Naive thymus-derived CD4-positive, alpha-beta T cell (primary cell): Measurements from ENCODE around the gene ETV3. TPM values are rescaled to one million over a fixed set of nuclear protein-coding genes. Genes with fewer than 3 reads are reported as not detected.
A peak's percentile ranks its signal among the peaks of the same experiment; 100 is the strongest.

Experiments
- ATAC-seq: fragments of 150-1000 bp; cut with Tn5 transposase; 2 replicates; pipeline ENCODE4 v1.10.0; 2021; ENCODE audit warnings: mild to moderate bottlenecking, moderate library complexity
- CTCF ChIA-PET: fragments of 350-600 bp; sonication (Branson Sonifier 250); formaldehyde crosslinking; loops from one replicate; lab custom pipeline; 2021; ENCODE audit warnings: antibody characterized with exemption; lab: Charles Lee
- POLR2A ChIA-PET: fragments of 350-600 bp; sonication (Branson Sonifier 250); formaldehyde crosslinking; loops from one replicate; lab custom pipeline; 2021; ENCODE audit warnings: antibody characterized with exemption, inconsistent platforms; lab: Charles Lee
- DNase-seq, 9 donors: peaks; one replicate each; pipeline versions ENCODE4 v3.0.0 to v3.0.0-alpha.2; 2020 to 2022; ENCODE audit warnings: mixed read lengths in 1 of 9
- H3K27ac ChIP-seq: one replicate; pipeline ENCODE4 v1.7.0; 2013; ENCODE audit warnings: mild to moderate bottlenecking, low read depth, low read length, moderate library complexity
- H3K27me3 ChIP-seq, 2 donors: one replicate each; pipeline ENCODE4 v1.7.0; 2013; ENCODE audit warnings: low read length in 2 of 2, mild to moderate bottlenecking in 2 of 2, moderate library complexity in 2 of 2; ENCODE audit not compliant: control insufficient read depth in 2 of 2, insufficient read depth in 2 of 2
- H3K36me3 ChIP-seq, 3 experiments: 1 replicate in 2 of 3; 2 replicates in 1 of 3; pipeline ENCODE4 v1.7.0; 2013; ENCODE audit warnings: low read length in 3 of 3, mild to moderate bottlenecking in 3 of 3, moderate library complexity in 1 of 3; ENCODE audit not compliant: insufficient read depth in 3 of 3, control insufficient read depth in 2 of 3
- H3K4me1 ChIP-seq, 2 donors: one replicate each; pipeline ENCODE4 v1.7.0; 2013; ENCODE audit warnings: low read length in 2 of 2, mild to moderate bottlenecking in 2 of 2, moderate library complexity in 1 of 2; ENCODE audit not compliant: control insufficient read depth in 2 of 2, insufficient read depth in 2 of 2
- H3K4me3 ChIP-seq: 2 replicates; pipeline ENCODE4 v1.7.0; 2013; ENCODE audit warnings: mild to moderate bottlenecking, low read length
- H3K9me3 ChIP-seq, 3 experiments: 1 replicate in 2 of 3; 2 replicates in 1 of 3; pipeline ENCODE4 v1.7.0; 2013; ENCODE audit warnings: low read length in 3 of 3; ENCODE audit not compliant: control insufficient read depth in 2 of 3
- H3K27ac Mint-ChIP-seq, 9 donors: one replicate each; pipeline ENCODE4 v1.8.0; 2020 to 2022; ENCODE audit warnings: mixed read lengths in 9 of 9, mild to moderate bottlenecking in 8 of 9, moderate library complexity in 5 of 9, inconsistent platforms in 2 of 9
- H3K27me3 Mint-ChIP-seq, 5 donors: one replicate each; pipeline ENCODE4 v1.8.0; 2021 to 2022; ENCODE audit warnings: mixed read lengths in 5 of 5, mild to moderate bottlenecking in 1 of 5
- H3K36me3 Mint-ChIP-seq, 5 donors: one replicate each; pipeline ENCODE4 v1.8.0; 2020 to 2022; ENCODE audit warnings: mixed read lengths in 5 of 5, mild to moderate bottlenecking in 3 of 5, inconsistent platforms in 1 of 5
- H3K4me1 Mint-ChIP-seq, 7 donors: one replicate each; pipeline ENCODE4 v1.8.0; 2020 to 2022; ENCODE audit warnings: mixed read lengths in 7 of 7, mild to moderate bottlenecking in 3 of 7, inconsistent platforms in 1 of 7
- H3K4me3 Mint-ChIP-seq, 10 donors: one replicate each; pipeline ENCODE4 v1.8.0; 2020 to 2022; ENCODE audit warnings: mild to moderate bottlenecking in 10 of 10, mixed read lengths in 10 of 10, moderate library complexity in 6 of 10, inconsistent platforms in 2 of 10
- H3K9me3 Mint-ChIP-seq, 11 donors: one replicate each; pipeline ENCODE4 v1.8.0; 2020 to 2022; ENCODE audit warnings: mixed read lengths in 11 of 11, mild to moderate bottlenecking in 4 of 11, inconsistent platforms in 1 of 11, moderate library complexity in 1 of 11
- intact Hi-C, 2 donors: fragments of 100-400 bp; cut with micrococcal nuclease; formaldehyde crosslinking; loops; one replicate each; pipeline ENCODE4 v1.15.1; 2023
- polyA plus RNA-seq, 2 donors: library from polyadenylated mRNA; unstranded; fragments of 300-500 nt; fragmentation: Illumina TruSeq; gene quantifications; one replicate each; pipeline ENCODE4 v1.2.3, GENCODE V29; 2021
- total RNA-seq, 6 experiments: library from RNA in 5 of 6; stranded (reverse) in 5 of 6; gene quantifications; 1 replicate in 5 of 6; 2 replicates in 1 of 6; pipeline ENCODE4 v1.2.3 and lab custom pipeline; 2021 to 2026

The ETV3 gene
- total and polyA plus RNA-seq, 7 experiments from 2014 or later: 4.5 to 72.4 (median 32.1) TPM

DNA sequence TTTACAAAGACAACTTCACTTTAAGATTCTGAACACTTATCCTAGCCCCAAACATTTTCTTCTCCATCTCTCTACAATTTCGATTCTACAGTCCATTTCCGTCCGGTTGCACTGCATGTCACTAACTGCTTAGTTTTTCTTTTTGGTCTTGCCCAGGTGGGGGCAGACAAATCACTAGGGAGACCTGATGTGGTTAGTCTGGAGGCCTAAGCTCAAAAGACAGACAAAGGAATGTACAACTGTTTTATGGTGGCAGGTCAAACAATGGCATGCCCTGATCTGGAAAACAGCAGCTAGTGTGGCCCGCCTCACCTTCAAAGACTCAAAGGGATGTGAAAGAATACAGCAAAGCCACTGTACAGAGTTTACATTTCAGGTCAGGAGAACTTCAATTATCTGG, 3.8 kb downstream of the ETV3 start:
- Histone ChIP-seq H3K27me3 (no peaks in the 10 kb centered on the region), H3K9me3 (no peaks in the 10 kb centered on the region), H3K4me1 (peaks cover 57 to 62% of the 10 kb centered on the region in 2 donors), H3K36me3 (peaks cover 13 to 52% (median 25%) of the 10 kb centered on the region in 3 experiments), H3K4me3 (no peak overlapping the region), H3K27ac (peak overlapping the region; percentile 24)
- peaks cover 57 to 87% (median 76%) of the 10 kb centered on the region in 7 donors for H3K4me1 Mint-ChIP-seq
- no peaks in the 10 kb centered on the region for H3K9me3 Mint-ChIP-seq
- intact Hi-C loops: loop anchor here in 1 of 2 donors (10.0 kb wide), 2 partner anchors 170 to 390 kb away; partner anchors contain the start of gene MRPL24
- peak overlapping the region in 8 of 9 donors; percentile 22 to 89 (median 52) for H3K27ac Mint-ChIP-seq
- ATAC-seq (no peak), DNase-seq (no peak)
- ChIA-PET POLR2A (interaction anchor here (0.6 to 1.7 kb wide), 3 partner anchors 10 to 44 kb away, joined by 3 to 5 read pairs (median 4); no protein-coding TSS in a partner anchor), CTCF (interaction anchor here (1.3 to 8.0 kb wide), 3 partner anchors 22 to 46 kb away, joined by 3 to 37 read pairs (median 7); no protein-coding TSS in a partner anchor)
- H3K27me3 Mint-ChIP-seq: no peaks in the 10 kb centered on the region
- H3K4me3 Mint-ChIP-seq: peak overlapping the region in 9 of 10 donors; percentile 3 to 97 (median 21)
- peaks cover 4 to 59% (median 23%) of the 10 kb centered on the region in 5 donors for H3K36me3 Mint-ChIP-seq

DNA sequence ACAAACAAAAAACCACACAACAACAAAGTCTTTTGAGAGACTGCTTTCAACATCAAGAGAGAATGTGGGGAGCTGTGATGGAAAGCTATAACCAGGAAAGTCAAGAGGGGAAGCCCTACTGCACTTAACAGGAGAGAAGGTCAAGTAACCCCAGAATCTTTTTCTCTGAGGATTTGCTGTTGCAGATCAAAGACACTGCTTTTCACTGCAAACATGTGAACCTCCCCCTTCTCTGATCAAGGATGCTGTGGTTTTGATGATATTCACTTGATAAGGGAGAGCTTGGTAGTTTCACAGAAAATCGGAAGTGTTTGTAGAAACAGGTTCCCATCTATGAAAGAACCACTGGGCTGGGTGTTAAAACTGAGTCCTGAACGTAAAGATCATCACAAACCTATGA, 4.8 kb downstream of the ETV3 start:
- Histone ChIP-seq H3K4me3 (peak overlapping the region; percentile 19), H3K9me3 (no peaks in the 10 kb centered on the region), H3K36me3 (peaks cover 14 to 52% (median 25%) of the 10 kb centered on the region in 3 experiments), H3K4me1 (peaks cover 52 to 54% of the 10 kb centered on the region in 2 donors), H3K27ac (peak overlapping the region; percentile 18), H3K27me3 (no peaks in the 10 kb centered on the region)
- ATAC-seq (peak; percentile 48), DNase-seq (peak in 7 of 9 donors; percentile 59 to 76 (median 69))
- CTCF ChIA-PET: interaction anchor here (1.2 to 8.0 kb wide), 2 partner anchors 23 to 43 kb away, joined by 4 to 37 read pairs; no protein-coding TSS in a partner anchor
- no peaks in the 10 kb centered on the region for H3K9me3 Mint-ChIP-seq
- POLR2A ChIA-PET: interaction anchor here (1.6 kb wide), 1 partner anchor 23 kb away, joined by 5 read pairs; no protein-coding TSS in a partner anchor
- no peaks in the 10 kb centered on the region for H3K27me3 Mint-ChIP-seq
- H3K36me3 Mint-ChIP-seq: peaks cover 4 to 62% (median 25%) of the 10 kb centered on the region in 5 donors
- intact Hi-C loops: loop anchor here in 1 of 2 donors (2.0 to 10.0 kb wide), 3 partner anchors 13 to 389 kb away; partner anchors contain the start of gene MRPL24
- peak overlapping the region; percentile 12 to 97 (median 70) for H3K4me3 Mint-ChIP-seq
- peak overlapping the region; percentile 37 to 89 (median 70) for H3K27ac Mint-ChIP-seq
- H3K4me1 Mint-ChIP-seq: peaks cover 53 to 82% (median 69%) of the 10 kb centered on the region in 7 donors

DNA sequence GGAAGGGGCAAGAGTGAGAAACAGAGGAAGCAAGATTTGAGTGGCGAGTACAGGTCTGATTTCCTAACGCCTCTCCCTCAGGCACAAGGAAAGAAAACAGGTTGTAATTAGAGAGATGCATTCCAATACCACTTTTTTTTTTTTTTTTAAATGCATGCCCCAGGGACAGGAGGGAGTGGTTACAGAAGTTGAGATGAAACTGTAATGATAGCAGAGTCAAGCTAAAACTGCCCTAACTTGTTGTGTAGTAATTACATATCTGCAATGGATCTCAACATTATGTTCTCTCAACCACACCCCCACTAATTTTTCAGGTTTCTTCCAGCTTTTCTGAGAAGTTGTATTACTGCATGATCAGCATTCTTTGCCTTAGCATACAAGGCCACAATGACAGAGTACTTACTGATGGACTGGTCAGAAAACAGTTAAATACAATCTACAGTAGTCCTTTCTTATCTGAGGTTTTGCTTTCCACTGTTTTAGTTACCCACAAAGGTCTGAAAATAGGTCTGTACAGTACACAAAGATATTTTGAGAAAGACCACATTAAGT, 5.5 kb downstream of the ETV3 start:
- H3K36me3 ChIP-seq: peaks cover 17 to 54% (median 31%) of the 10 kb centered on the region in 3 experiments
- ChIA-PET POLR2A (no interaction called here), CTCF (interaction anchor here (8.0 kb wide), 1 partner anchor 24 kb away, joined by 37 read pairs; no protein-coding TSS in a partner anchor)
- no peak for DNase-seq
- peaks cover 52 to 54% of the 10 kb centered on the region in 2 donors for H3K4me1 ChIP-seq
- Mint-ChIP-seq H3K36me3 (peaks cover 10 to 67% (median 33%) of the 10 kb centered on the region in 5 donors), H3K4me3 (peak overlapping the region in 8 of 10 donors; percentile 29 to 97 (median 61)), H3K27me3 (no peaks in the 10 kb centered on the region), H3K27ac (peak overlapping the region in 7 of 9 donors; percentile 37 to 64 (median 55)), H3K4me1 (peaks cover 53 to 87% (median 76%) of the 10 kb centered on the region in 7 donors), H3K9me3 (no peaks in the 10 kb centered on the region)
- H3K27ac ChIP-seq: peak overlapping the region; percentile 18
- no peaks in the 10 kb centered on the region for H3K9me3 ChIP-seq
- no peaks in the 10 kb centered on the region for H3K27me3 ChIP-seq
- no peak for ATAC-seq
- intact Hi-C loops: loop anchor here in 1 of 2 donors (2.0 to 10.0 kb wide), 3 partner anchors 14 to 388 kb away; partner anchors contain the start of gene MRPL24
- no peak overlapping the region for H3K4me3 ChIP-seq

DNA sequence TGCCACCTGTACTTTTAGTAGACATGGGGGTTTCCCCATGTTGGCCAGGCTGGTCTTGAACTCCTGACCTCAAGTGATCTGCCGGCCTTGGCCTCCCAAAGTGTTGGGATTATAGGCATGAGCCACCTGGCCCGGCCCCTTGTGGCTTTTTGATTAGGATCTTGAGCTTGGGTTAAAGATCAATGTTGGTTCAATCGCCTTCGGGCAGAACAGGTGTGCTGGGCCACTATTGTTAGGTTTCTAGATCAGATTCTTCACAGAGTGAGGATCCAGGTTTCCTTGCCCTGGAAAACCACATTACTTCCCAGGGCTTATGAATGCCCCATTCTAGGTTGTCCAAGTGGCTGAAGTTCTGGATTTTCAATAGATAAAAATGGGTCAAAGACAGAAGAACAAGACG, 6.1 kb downstream of the ETV3 start:
- CTCF ChIA-PET: no interaction called here
- H3K4me1 ChIP-seq: peaks cover 50% of the 10 kb centered on the region in 2 donors

DNA sequence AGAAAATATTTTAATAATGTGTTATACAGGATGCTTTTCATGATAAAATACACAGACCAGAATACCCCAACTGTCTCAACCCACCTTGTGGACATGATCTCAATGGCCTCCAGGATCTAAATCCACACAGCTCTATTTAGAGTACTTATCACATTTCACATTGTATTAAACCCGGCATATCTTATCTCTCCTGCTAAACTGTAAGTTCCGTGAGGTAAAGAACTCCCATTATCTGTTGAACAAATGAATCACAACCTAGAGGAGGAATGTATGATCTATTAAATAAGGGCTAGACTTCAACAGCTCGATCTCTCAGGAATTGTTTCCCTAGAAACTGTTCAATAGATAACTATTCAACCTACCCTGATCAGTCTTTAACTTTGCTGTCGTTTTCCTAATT, 6.9 kb downstream of the ETV3 start:
- POLR2A ChIA-PET: no interaction called here
- Histone ChIP-seq H3K27me3 (no peaks in the 10 kb centered on the region), H3K36me3 (peaks cover 17 to 63% (median 31%) of the 10 kb centered on the region in 3 experiments), H3K27ac (no peak overlapping the region), H3K4me1 (peaks cover 42% of the 10 kb centered on the region in 2 donors), H3K9me3 (no peaks in the 10 kb centered on the region), H3K4me3 (no peak overlapping the region)
- H3K4me3 Mint-ChIP-seq: peak overlapping the region in 2 of 10 donors; percentile 15 to 60
- CTCF ChIA-PET: no interaction called here
- peaks cover 10 to 61% (median 34%) of the 10 kb centered on the region in 5 donors for H3K36me3 Mint-ChIP-seq
- no peak for ATAC-seq
- H3K4me1 Mint-ChIP-seq: peaks cover 42 to 81% (median 66%) of the 10 kb centered on the region in 7 donors
- no peaks in the 10 kb centered on the region for H3K27me3 Mint-ChIP-seq
- no peak for DNase-seq
- no peaks in the 10 kb centered on the region for H3K9me3 Mint-ChIP-seq
- intact Hi-C loops: loop anchor here in 1 of 2 donors (10.0 kb wide), 2 partner anchors 166 to 386 kb away; partner anchors contain the start of gene MRPL24
- H3K27ac Mint-ChIP-seq: peak overlapping the region in 4 of 9 donors; percentile 5 to 34 (median 26)

More for the DNA sequence above, 6.1 kb downstream of the ETV3 start:
- H3K9me3 Mint-ChIP-seq: no peaks in the 10 kb centered on the region
- intact Hi-C loops: loop anchor here in 1 of 2 donors (2.0 to 10.0 kb wide), 3 partner anchors 15 to 387 kb away; partner anchors contain the start of gene MRPL24
- no peaks in the 10 kb centered on the region for H3K27me3 ChIP-seq
- H3K9me3 ChIP-seq: no peaks in the 10 kb centered on the region
- DNase-seq (no peak), ATAC-seq (no peak)
- peaks cover 10 to 63% (median 34%) of the 10 kb centered on the region in 5 donors for H3K36me3 Mint-ChIP-seq
- H3K4me3 ChIP-seq: no peak overlapping the region
- H3K27ac ChIP-seq: no peak overlapping the region
- H3K27me3 Mint-ChIP-seq: no peaks in the 10 kb centered on the region
- peak overlapping the region in 6 of 10 donors; percentile 48 to 97 (median 63) for H3K4me3 Mint-ChIP-seq
- peaks cover 17 to 55% (median 31%) of the 10 kb centered on the region in 3 experiments for H3K36me3 ChIP-seq
- POLR2A ChIA-PET: no interaction called here
- H3K27ac Mint-ChIP-seq: peak overlapping the region in 6 of 9 donors; percentile 43 to 59 (median 52)
- H3K4me1 Mint-ChIP-seq: peaks cover 48 to 84% (median 73%) of the 10 kb centered on the region in 7 donors

DNA sequence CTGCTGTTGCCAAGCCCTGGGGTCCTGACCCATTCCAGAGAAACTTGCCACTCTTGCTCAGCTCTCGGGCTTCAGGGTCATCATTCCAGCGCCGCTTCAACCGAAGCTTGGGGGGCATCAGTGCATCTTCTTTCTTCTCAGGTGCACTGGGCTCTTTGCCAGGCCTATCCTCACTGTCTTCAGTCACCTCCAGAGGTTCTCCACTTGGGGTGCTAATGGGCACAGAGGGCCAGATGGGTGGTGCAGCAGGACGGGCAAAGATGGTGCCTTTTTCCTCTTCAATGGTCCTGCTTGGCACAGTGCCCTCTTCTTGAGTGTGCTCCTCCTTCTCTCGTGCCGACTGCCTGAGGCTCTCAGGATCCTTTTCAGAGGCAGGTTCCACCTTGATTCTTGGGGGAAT, 13.3 kb downstream of the ETV3 start:
- Histone ChIP-seq H3K27ac (no peak overlapping the region), H3K27me3 (no peaks in the 10 kb centered on the region), H3K4me1 (no peaks in the 10 kb centered on the region), H3K4me3 (no peak overlapping the region), H3K36me3 (peaks cover 6 to 58% (median 18%) of the 10 kb centered on the region in 3 experiments), H3K9me3 (no peaks in the 10 kb centered on the region)
- H3K27me3 Mint-ChIP-seq: no peaks in the 10 kb centered on the region
- ATAC-seq: no peak
- peaks cover 26 to 67% (median 47%) of the 10 kb centered on the region in 7 donors for H3K4me1 Mint-ChIP-seq
- no peaks in the 10 kb centered on the region for H3K9me3 Mint-ChIP-seq
- H3K4me3 Mint-ChIP-seq: no peak overlapping the region
- peak overlapping the region in 1 of 9 donors; percentile 54 for H3K27ac Mint-ChIP-seq
- peaks cover 24 to 63% (median 40%) of the 10 kb centered on the region in 5 donors for H3K36me3 Mint-ChIP-seq
- CTCF ChIA-PET: no interaction called here
- intact Hi-C loops: no loop called here
- no peak for DNase-seq
- POLR2A ChIA-PET: no interaction called here
